GM18499 (cell line): ENCODE data around the gene IFNA2.
"Not testable (repeated sequence)": the region's sequence is repeated elsewhere in the genome, so short reads cannot be mapped to it uniquely, and the experiment has no call there.

Source experiments
- ATAC-seq: cut with Tn5 transposase; IDR thresholded peaks from one replicate; pipeline ENCODE4 v1.9.1; 2021; ENCODE audit warnings: moderate number of reproducible peaks; ENCODE audit not compliant: insufficient read depth, unreplicated experiment

IFNA2 gene

GRCh38 chr9:21383627-21384026 is 1.6 kb downstream of the IFNA2 start:
- ATAC-seq = no peak

GRCh38 chr9:21381448-21382339 is 3.5 kb downstream of the IFNA2 start:
- peak; percentile 99 for ATAC-seq

- ATAC-seq = not testable (repeated sequence)
These were observed 13.7 kb downstream of the IFNA2 start for GRCh38 chr9:21371467-21371866.

GRCh38 chr9:21367957-21368356 is 17.2 kb downstream of the IFNA2 start, which contains the start of gene IFNA13:
Gene IFNA13, minus strand, starts transcription at chr9:21368057. Its CDS starts 47 bp downstream, at chr9:21368010.
- no peak for ATAC-seq

- peak; percentile 88 for ATAC-seq
These were observed 18.0 kb downstream of the IFNA2 start for GRCh38 chr9:21367169-21367568.

GRCh38 chr9:21362287-21362686 is 22.9 kb downstream of the IFNA2 start:
- ATAC-seq = no peak

GRCh38 chr9:21357479-21358460 is 27.4 kb downstream of the IFNA2 start:
- peak; percentile 89 for ATAC-seq

GRCh38 chr9:21350787-21351186 is 34.4 kb downstream of the IFNA2 start, which contains the start of gene IFNA6:
Gene IFNA6, minus strand, starts transcription at chr9:21350887. Its CDS starts 0 bp downstream, at chr9:21350887.
- ATAC-seq = no peak

GRCh38 chr9:21348430-21348970 is 36.7 kb downstream of the IFNA2 start:
- no peak for ATAC-seq

- ATAC-seq = no peak
These were observed 44.5 kb downstream of the IFNA2 start for GRCh38 chr9:21340735-21341134.

GRCh38 chr9:21336457-21336856 is 48.7 kb downstream of the IFNA2 start:
- ATAC-seq = no peak

- peak; percentile 62 for ATAC-seq
These were observed 50.2 kb downstream of the IFNA2 start, which contains the start of gene KLHL9 for GRCh38 chr9:21334701-21335632. Gene KLHL9, minus strand, starts transcription at chr9:21335404. Its CDS starts 545 bp downstream, at chr9:21334859.
